ENCODE data around the gene PSMD13.

DNA sequence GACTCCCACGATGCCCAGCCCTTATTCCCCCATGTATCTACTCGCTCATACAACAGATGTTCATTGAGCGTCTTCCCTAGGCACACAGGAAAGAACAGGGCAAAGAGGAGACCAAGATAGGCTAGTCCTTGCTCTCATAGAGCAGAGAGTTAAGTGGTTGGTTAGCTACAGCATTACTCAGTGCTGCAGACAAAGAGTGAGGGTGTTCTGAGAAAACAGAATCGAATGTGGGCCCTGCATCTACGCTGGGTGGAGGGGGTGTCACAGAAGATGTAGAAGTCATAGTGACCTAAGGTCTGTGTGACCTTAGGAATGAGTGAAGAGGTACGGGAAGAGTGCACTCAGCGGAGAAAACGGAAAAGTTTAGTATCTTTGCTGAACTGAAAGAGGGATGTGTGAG, 12.3 kb downstream of the PSMD13 start:
- TF ChIP-seq ARNT (IDR thresholded peaks at IDR 0.05) (no peak), SP1 (IDR thresholded peaks at IDR 0.05) (no peak), FOXK2 (IDR thresholded peaks at IDR 0.05) (no peak), FOXA1 (IDR thresholded peaks at IDR 0.05) (no peak), BHLHE40 (IDR thresholded peaks at IDR 0.05; ENCODE audit: borderline replicate concordance) (no peak), ELF4 (IDR thresholded peaks at IDR 0.05) (no peak), FOXM1 (IDR thresholded peaks at IDR 0.05; ENCODE audit: borderline replicate concordance) (no peak), SUZ12 (IDR thresholded peaks at IDR 0.05) (no peak), L3MBTL2 (conservative IDR thresholded peaks at IDR 0.05) (no peak), LEF1 (IDR thresholded peaks at IDR 0.05; ENCODE audit: borderline replicate concordance) (no peak), TARDBP (IDR thresholded peaks at IDR 0.05) (no peak)
- TF ChIP-seq, protein P1, sequence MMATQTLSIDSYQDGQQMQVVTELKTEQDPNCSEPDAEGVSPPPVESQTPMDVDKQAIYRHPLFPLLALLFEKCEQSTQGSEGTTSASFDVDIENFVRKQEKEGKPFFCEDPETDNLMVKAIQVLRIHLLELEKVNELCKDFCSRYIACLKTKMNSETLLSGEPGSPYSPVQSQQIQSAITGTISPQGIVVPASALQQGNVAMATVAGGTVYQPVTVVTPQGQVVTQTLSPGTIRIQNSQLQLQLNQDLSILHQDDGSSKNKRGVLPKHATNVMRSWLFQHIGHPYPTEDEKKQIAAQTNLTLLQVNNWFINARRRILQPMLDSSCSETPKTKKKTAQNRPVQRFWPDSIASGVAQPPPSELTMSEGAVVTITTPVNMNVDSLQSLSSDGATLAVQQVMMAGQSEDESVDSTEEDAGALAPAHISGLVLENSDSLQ (IDR thresholded peaks at IDR 0.05) = no peak

All from HEK293T (cell line).